H9 (cell line): Measurements from ENCODE around the gene CUBN. TPM values are rescaled to one million over a fixed set of nuclear protein-coding genes. Genes with fewer than 3 reads are reported as not detected.

Source experiments
- DNase-seq: peaks from one replicate; pipeline ENCODE4 v3.0.0-alpha.2; 2017
- H2AFZ ChIP-seq: one replicate; pipeline ENCODE4 v1.6.1; 2013; ENCODE audit warnings: mild to moderate bottlenecking, low read length, control low read depth, moderate library complexity
- H2AK5ac ChIP-seq: 2 replicates; pipeline ENCODE4 v1.6.1; 2013; ENCODE audit warnings: low read length, control low read depth, mixed read lengths; ENCODE audit not compliant: insufficient read length
- H2BK120ac ChIP-seq: one replicate; pipeline ENCODE4 v1.6.1; 2013; ENCODE audit warnings: low read depth, mild to moderate bottlenecking, low read length, control low read depth, inconsistent platforms; ENCODE audit not compliant: poor library complexity, severe bottlenecking
- H2BK12ac ChIP-seq: 2 replicates; pipeline ENCODE4 v1.6.1; 2013; ENCODE audit warnings: low read length, control low read depth, mixed read lengths, low read depth; ENCODE audit not compliant: insufficient read length
- H2BK15ac ChIP-seq: 2 replicates; pipeline ENCODE4 v1.6.1; 2013; ENCODE audit warnings: low read depth, low read length, control low read depth
- H2BK20ac ChIP-seq: one replicate; pipeline ENCODE4 v1.6.1; 2013; ENCODE audit warnings: low read depth, mild to moderate bottlenecking, low read length, control low read depth, inconsistent platforms; ENCODE audit not compliant: poor library complexity, severe bottlenecking
- H2BK5ac ChIP-seq: 2 replicates; pipeline ENCODE4 v1.6.1; 2013; ENCODE audit warnings: low read length, control low read depth, mixed read lengths; ENCODE audit not compliant: insufficient read length
- H3K14ac ChIP-seq: 2 replicates; pipeline ENCODE4 v1.6.1; 2013; ENCODE audit warnings: low read length, control low read depth; ENCODE audit not compliant: insufficient read depth
- H3K18ac ChIP-seq: 2 replicates; pipeline ENCODE4 v1.6.1; 2013; ENCODE audit warnings: low read depth, mild to moderate bottlenecking, mixed read lengths, low read length, control low read depth; ENCODE audit not compliant: insufficient read length
- H3K23ac ChIP-seq: 2 replicates; pipeline ENCODE4 v1.6.1; 2013; ENCODE audit warnings: low read length, control low read depth, mixed read lengths, low read depth; ENCODE audit not compliant: insufficient read length
- H3K23me2 ChIP-seq: 2 replicates; pipeline ENCODE4 v1.6.1; 2013; ENCODE audit warnings: low read depth, mild to moderate bottlenecking, mixed read lengths, low read length, control low read depth; ENCODE audit not compliant: insufficient read length, poor library complexity, severe bottlenecking
- H3K27ac ChIP-seq: 2 replicates; pipeline ENCODE4 v1.5.1; 2013; ENCODE audit warnings: low read length, control low read depth, mixed read lengths, low read depth; ENCODE audit not compliant: insufficient read length
- H3K27me3 ChIP-seq: 2 replicates; pipeline ENCODE4 v1.6.1; 2013; ENCODE audit warnings: low read length, control low read depth, inconsistent platforms; ENCODE audit not compliant: insufficient read depth
- H3K4ac ChIP-seq: 2 replicates; pipeline ENCODE4 v1.6.1; 2013; ENCODE audit warnings: low read depth, mild to moderate bottlenecking, control low read depth, inconsistent platforms, low read length, moderate library complexity
- H3K4me1 ChIP-seq: 2 replicates; pipeline ENCODE4 v1.6.1; 2013; ENCODE audit warnings: low read length, control low read depth, inconsistent platforms; ENCODE audit not compliant: insufficient read depth
- H3K4me2 ChIP-seq: 2 replicates; pipeline ENCODE4 v1.6.1; 2013; ENCODE audit warnings: low read length, control low read depth, mixed read lengths; ENCODE audit not compliant: insufficient read length, insufficient read depth
- H3K56ac ChIP-seq: 2 replicates; pipeline ENCODE4 v1.6.1; 2013; ENCODE audit warnings: low read depth, mild to moderate bottlenecking, mixed read lengths, low read length, control low read depth; ENCODE audit not compliant: insufficient read length
- H3K79me1 ChIP-seq: 2 replicates; pipeline ENCODE4 v1.6.1; 2013; ENCODE audit warnings: low read depth, mild to moderate bottlenecking, moderate library complexity, low read length, control low read depth, inconsistent platforms; ENCODE audit not compliant: insufficient read depth, poor library complexity, severe bottlenecking
- H3K79me2 ChIP-seq: 2 replicates; pipeline ENCODE4 v1.6.1; 2013; ENCODE audit warnings: low read length, control low read depth, inconsistent platforms; ENCODE audit not compliant: insufficient read depth
- H3K9ac ChIP-seq: 2 replicates; pipeline ENCODE4 v1.6.1; 2013; ENCODE audit warnings: low read length, control low read depth, mixed read lengths; ENCODE audit not compliant: insufficient read length; ENCODE audit errors: extremely low read depth
- H3K9me3 ChIP-seq: one replicate; pipeline ENCODE4 v1.6.1; 2013; ENCODE audit warnings: low read depth, low read length, inconsistent platforms; ENCODE audit not compliant: control insufficient read depth
- H3T11ph ChIP-seq: one replicate; pipeline ENCODE4 v1.6.1; 2013; ENCODE audit warnings: mild to moderate bottlenecking, low read length, control low read depth, inconsistent platforms
- H4K20me1 ChIP-seq: one replicate; pipeline ENCODE4 v1.6.1; 2013; ENCODE audit not compliant: control insufficient read depth, insufficient read length, insufficient read depth
- H4K5ac ChIP-seq: 2 replicates; pipeline ENCODE4 v1.6.1; 2013; ENCODE audit warnings: low read depth, mild to moderate bottlenecking, mixed read lengths, low read length, control low read depth; ENCODE audit not compliant: insufficient read length
- H4K8ac ChIP-seq: replicated peaks from 2 replicates; pipeline ENCODE4 v1.6.1; 2013; ENCODE audit warnings: low read length, control low read depth, mixed read lengths, low read depth; ENCODE audit not compliant: insufficient read length
- H4K91ac ChIP-seq: 2 replicates; pipeline ENCODE4 v1.6.1; 2013; ENCODE audit warnings: low read depth, mild to moderate bottlenecking, moderate library complexity, mixed read lengths, low read length, control low read depth; ENCODE audit not compliant: insufficient read length
- H3K27ac Mint-ChIP-seq, 3 experiments: 2 replicates in 2 of 3; 3 replicates in 1 of 3; pipeline ENCODE4 v1.8.0; 2020 to 2021; ENCODE audit warnings: mixed read lengths in 3 of 3, mild to moderate bottlenecking in 1 of 3, moderate library complexity in 1 of 3
- H3K27me3 Mint-ChIP-seq: 2 replicates; pipeline ENCODE4 v1.8.0; 2021; ENCODE audit warnings: low read depth, mild to moderate bottlenecking, moderate library complexity, mixed read lengths
- H3K36me3 Mint-ChIP-seq, 3 experiments: 2 replicates in 2 of 3; 3 replicates in 1 of 3; pipeline ENCODE4 v1.8.0; 2020 to 2021; ENCODE audit warnings: low read depth in 3 of 3, mixed read lengths in 3 of 3; ENCODE audit not compliant: insufficient read depth in 1 of 3
- H3K4me1 Mint-ChIP-seq, 2 experiments: 2 replicates each; pipeline ENCODE4 v1.8.0; 2020; ENCODE audit warnings: mixed read lengths in 2 of 2
- H3K4me3 Mint-ChIP-seq, 2 experiments: 2 replicates in 1 of 2; 3 replicates in 1 of 2; pipeline ENCODE4 v1.8.0; 2020 to 2021; ENCODE audit warnings: mild to moderate bottlenecking in 2 of 2, mixed read lengths in 2 of 2, moderate library complexity in 1 of 2
- H3K9me3 Mint-ChIP-seq, 2 experiments: 2 replicates in 1 of 2; 3 replicates in 1 of 2; pipeline ENCODE4 v1.8.0; 2020; ENCODE audit warnings: mild to moderate bottlenecking in 2 of 2, mixed read lengths in 2 of 2, moderate library complexity in 1 of 2
- CTCF ChIP-seq: fragments of 200-600 bp; sonication (generic); conservative IDR thresholded peaks from 3 replicates; pipeline ENCODE4 v1.8.0; 2021; ENCODE audit warnings: antibody characterized with exemption, mild to moderate bottlenecking
- WGBS: extraction: QIAGEN DNeasy Blood & Tissue Kit; methylation state at CpG from one replicate; pipeline ENCODE4 v1.1.7; 2013; ENCODE audit warnings: missing lambda C conversion rate, low lambda C conversion rate, mixed read lengths; ENCODE audit not compliant: insufficient read length; ENCODE audit errors: extremely low coverage; 5-methylcytosine and 5-hydroxymethylcytosine counted together
- total RNA-seq: library from RNA; stranded (reverse); gene quantifications from 2 replicates; pipeline ENCODE4 v1.2.1, GENCODE V29; 2021

The CUBN gene
- total RNA-seq, 1 experiment from 2014 or later: 0.26 TPM

- Histone ChIP-seq H2AK5ac (no peak overlapping the region), H4K20me1 (no peaks in the 10 kb centered on the region), H2BK5ac (no peak overlapping the region), H4K91ac (no peak overlapping the region), H2BK15ac (no peak overlapping the region), H2BK12ac (no peak overlapping the region), H2BK20ac (no peak overlapping the region), H3K23me2 (no peaks in the 10 kb centered on the region), H3K18ac (no peak overlapping the region), H3K4ac (no peak overlapping the region), H3K23ac (no peak overlapping the region), H3K4me2 (no peak overlapping the region), H2AFZ (no peak overlapping the region), H4K5ac (no peak overlapping the region), H3K14ac (no peak overlapping the region), H4K8ac (no peak overlapping the region), H3K79me1 (no peaks in the 10 kb centered on the region), H2BK120ac (no peak overlapping the region), H3K9ac (no peak overlapping the region), H3T11ph (no peak overlapping the region), H3K9me3 (no peaks in the 10 kb centered on the region), H3K4me1 (no peaks in the 10 kb centered on the region), H3K56ac (no peak overlapping the region), H3K79me2 (no peaks in the 10 kb centered on the region), H3K27ac (no peak overlapping the region), H3K27me3 (no peaks in the 10 kb centered on the region)
- WGBS: no CpG with 5 or more reads among the region's 10 CpGs
- Mint-ChIP-seq H3K27ac (no peak overlapping the region), H3K4me3 (no peak overlapping the region), H3K27me3 (no peaks in the 10 kb centered on the region), H3K9me3 (no peaks in the 10 kb centered on the region), H3K4me1 (peaks cover 12 to 14% of the 10 kb centered on the region in 2 experiments), H3K36me3 (no peaks in the 10 kb centered on the region)
- no peak for TF ChIP-seq CTCF
- no peak for DNase-seq
Measured at GRCh38 chr10:16848562-16849154, 281.0 kb downstream of the CUBN start.
